NCI-H345 (cell line): ENCODE results near the gene LIFR.
"Not testable (repeated sequence)": the region's sequence is repeated elsewhere in the genome, so short reads cannot be mapped to it uniquely, and the experiment has no call there.

Experiments
- DNase-seq: peaks from one replicate; lab custom pipeline; 2025; lab: John Stamatoyannopoulos, UW

Gene LIFR

GRCh38 chr5:38556599-38557307 is at the start of gene LIFR:
Gene LIFR (minus strand): TSS chr5:38556646. CDS start chr5:38530647, 25,999 bp downstream.
- peak; percentile 84 for DNase-seq

- DNase-seq: no peak
These were observed 49.2 kb upstream of the LIFR start for GRCh38 chr5:38605610-38606009.

- DNase-seq: no peak
These were observed 47.2 kb upstream of the LIFR start for GRCh38 chr5:38603691-38604090.

GRCh38 chr5:38602641-38603040 is 46.2 kb upstream of the LIFR start:
- no peak for DNase-seq

GRCh38 chr5:38601863-38602298 is 45.4 kb upstream of the LIFR start:
- no peak for DNase-seq

GRCh38 chr5:38601133-38601862 is 44.9 kb upstream of the LIFR start:
- DNase-seq: no peak

GRCh38 chr5:38600329-38601045 is 44.0 kb upstream of the LIFR start:
- no peak for DNase-seq

- not testable (repeated sequence) for DNase-seq
These were observed 43.3 kb upstream of the LIFR start for GRCh38 chr5:38599751-38600150.

- no peak for DNase-seq
These were observed 42.7 kb upstream of the LIFR start for GRCh38 chr5:38598994-38599617.

GRCh38 chr5:38598296-38598993 is 42.0 kb upstream of the LIFR start:
- DNase-seq: no peak

- DNase-seq: no peak
These were observed 40.5 kb upstream of the LIFR start for GRCh38 chr5:38596981-38597380.

GRCh38 chr5:38595132-38595745 is 38.8 kb upstream of the LIFR start:
- DNase-seq: no peak

GRCh38 chr5:38593959-38594358 is 37.5 kb upstream of the LIFR start:
- DNase-seq: no peak

GRCh38 chr5:38591523-38591849 is 35.0 kb upstream of the LIFR start:
- no peak for DNase-seq

GRCh38 chr5:38590838-38591522 is 34.5 kb upstream of the LIFR start:
- DNase-seq: no peak

- no peak for DNase-seq
These were observed 33.2 kb upstream of the LIFR start for GRCh38 chr5:38589629-38590028.

GRCh38 chr5:38585816-38586215 is 29.4 kb upstream of the LIFR start:
- DNase-seq: no peak

GRCh38 chr5:38583500-38583899 is 27.1 kb upstream of the LIFR start:
- no peak for DNase-seq

- DNase-seq: no peak
These were observed 26.5 kb upstream of the LIFR start for GRCh38 chr5:38582975-38583319.

- DNase-seq: no peak
These were observed 26.0 kb upstream of the LIFR start for GRCh38 chr5:38582293-38582974.
